Measurements from ENCODE around the gene CPSF3. TPM values are rescaled to one million over a fixed set of nuclear protein-coding genes. Genes with fewer than 3 reads are reported as not detected.

Gene CPSF3
- total RNA-seq, 1 donor from 2014 or later = 199 TPM

- Histone ChIP-seq H3K27me3 (no peaks in the 10 kb centered on the region), H3K4me1 (no peaks in the 10 kb centered on the region), H4K20me1 (ENCODE audit: low read depth) (peaks cover 3% of the 10 kb centered on the region), H3K4me3 (no peak overlapping the region), H3K27ac (no peak overlapping the region), H3K9me3 (ENCODE audit: low read depth) (no peaks in the 10 kb centered on the region), H3K9ac (no peak overlapping the region), H3F3A (ENCODE audit: low read depth) (no peaks in the 10 kb centered on the region), H2AFZ (replicated peaks) (no peak overlapping the region), H3K4me2 (no peak overlapping the region), H3K36me3 (peaks cover 34% of the 10 kb centered on the region), H3K79me2 (ENCODE audit: low read depth) (no peaks in the 10 kb centered on the region)
- H3K36me3 Mint-ChIP-seq = peaks cover 30% of the 10 kb centered on the region
- no peak overlapping the region for H3K4me3 Mint-ChIP-seq
- TF ChIP-seq EZH2phosphoT487 (IDR thresholded peaks at IDR 0.05) = no peak
- TF ChIP-seq CTCF (IDR thresholded peaks at IDR 0.05) = no peak
- TF ChIP-seq EZH2 (IDR thresholded peaks at IDR 0.05) = no peak
- no peak for DNase-seq (ENCODE audit: low spot score)
- no peaks in the 10 kb centered on the region for H3K4me1 Mint-ChIP-seq
- no peaks in the 10 kb centered on the region for H3K9me3 Mint-ChIP-seq
- no peak overlapping the region for H3K27ac Mint-ChIP-seq
- no peaks in the 10 kb centered on the region for H3K27me3 Mint-ChIP-seq (ENCODE audit: insufficient read depth, low read depth)
Measured at GRCh38 chr2:9440058-9440727, 16.7 kb downstream of the CPSF3 start.

GRCh38 chr2:9441556-9441955 lies 18.1 kb downstream of the CPSF3 start:
- Histone ChIP-seq H3K36me3 (peaks cover 39% of the 10 kb centered on the region), H3F3A (ENCODE audit: low read depth) (no peaks in the 10 kb centered on the region), H3K27ac (no peak overlapping the region), H3K4me2 (no peak overlapping the region), H3K4me1 (no peaks in the 10 kb centered on the region), H3K4me3 (no peak overlapping the region), H4K20me1 (ENCODE audit: low read depth) (peaks cover 3% of the 10 kb centered on the region), H3K9ac (no peak overlapping the region), H3K9me3 (ENCODE audit: low read depth) (no peaks in the 10 kb centered on the region), H2AFZ (replicated peaks) (no peak overlapping the region), H3K79me2 (ENCODE audit: low read depth) (no peaks in the 10 kb centered on the region), H3K27me3 (no peaks in the 10 kb centered on the region)
- Mint-ChIP-seq H3K27ac (no peak overlapping the region), H3K27me3 (ENCODE audit: insufficient read depth, low read depth) (peaks cover 5% of the 10 kb centered on the region), H3K9me3 (no peaks in the 10 kb centered on the region), H3K4me3 (no peak overlapping the region), H3K4me1 (no peaks in the 10 kb centered on the region), H3K36me3 (peaks cover 33% of the 10 kb centered on the region)
- TF ChIP-seq EZH2 (IDR thresholded peaks at IDR 0.05) (no peak), CTCF (IDR thresholded peaks at IDR 0.05) (no peak), EZH2phosphoT487 (IDR thresholded peaks at IDR 0.05) (no peak)
- DNase-seq (ENCODE audit: low spot score) = no peak

- Histone ChIP-seq H3K27me3 (no peaks in the 10 kb centered on the region), H3K4me3 (no peak overlapping the region), H3K4me2 (no peak overlapping the region), H3K4me1 (no peaks in the 10 kb centered on the region), H2AFZ (replicated peaks) (no peak overlapping the region), H3K27ac (no peak overlapping the region), H3F3A (ENCODE audit: low read depth) (no peaks in the 10 kb centered on the region), H3K79me2 (ENCODE audit: low read depth) (no peaks in the 10 kb centered on the region), H4K20me1 (ENCODE audit: low read depth) (peaks cover 3% of the 10 kb centered on the region), H3K9ac (no peak overlapping the region), H3K36me3 (peaks cover 23% of the 10 kb centered on the region), H3K9me3 (ENCODE audit: low read depth) (no peaks in the 10 kb centered on the region)
- H3K27ac Mint-ChIP-seq = no peak overlapping the region
- DNase-seq (ENCODE audit: low spot score) = no peak
- no peak overlapping the region for H3K4me3 Mint-ChIP-seq
- no peaks in the 10 kb centered on the region for H3K4me1 Mint-ChIP-seq
- peaks cover 5% of the 10 kb centered on the region for H3K27me3 Mint-ChIP-seq (ENCODE audit: insufficient read depth, low read depth)
- peaks cover 35% of the 10 kb centered on the region for H3K36me3 Mint-ChIP-seq
- H3K9me3 Mint-ChIP-seq = no peaks in the 10 kb centered on the region
- TF ChIP-seq CTCF (IDR thresholded peaks at IDR 0.05) (no peak), EZH2 (IDR thresholded peaks at IDR 0.05) (no peak), EZH2phosphoT487 (IDR thresholded peaks at IDR 0.05) (no peak)
Measured at GRCh38 chr2:9443526-9443925, 20.1 kb downstream of the CPSF3 start.
